ENCODE measurements around the gene RGPD3. TPM values are rescaled to one million over a fixed set of nuclear protein-coding genes. Genes with fewer than 3 reads are reported as not detected.

The RGPD3 gene
- polyA plus RNA-seq, 1 donor from 2014 or later: 0.74 TPM

- no peaks in the 10 kb centered on the region for H3F3A ChIP-seq (ENCODE audit: insufficient read depth, low read length, poor library complexity, severe bottlenecking)
- H4K20me1 ChIP-seq (ENCODE audit: insufficient read depth): no peaks in the 10 kb centered on the region
- H3K27me3 ChIP-seq (ENCODE audit: insufficient read depth, low read depth, low read length): no peaks in the 10 kb centered on the region
- H3K9me2 ChIP-seq (ENCODE audit: insufficient read depth, low read length): no peaks in the 10 kb centered on the region
- no peak for TF ChIP-seq RAD21 (conservative IDR thresholded peaks at IDR 0.05)
- TF ChIP-seq EZH2 (IDR thresholded peaks at IDR 0.05; ENCODE audit: borderline replicate concordance, insufficient read depth, low read length, poor library complexity, severe bottlenecking): no peak
- TF ChIP-seq, protein P1, sequence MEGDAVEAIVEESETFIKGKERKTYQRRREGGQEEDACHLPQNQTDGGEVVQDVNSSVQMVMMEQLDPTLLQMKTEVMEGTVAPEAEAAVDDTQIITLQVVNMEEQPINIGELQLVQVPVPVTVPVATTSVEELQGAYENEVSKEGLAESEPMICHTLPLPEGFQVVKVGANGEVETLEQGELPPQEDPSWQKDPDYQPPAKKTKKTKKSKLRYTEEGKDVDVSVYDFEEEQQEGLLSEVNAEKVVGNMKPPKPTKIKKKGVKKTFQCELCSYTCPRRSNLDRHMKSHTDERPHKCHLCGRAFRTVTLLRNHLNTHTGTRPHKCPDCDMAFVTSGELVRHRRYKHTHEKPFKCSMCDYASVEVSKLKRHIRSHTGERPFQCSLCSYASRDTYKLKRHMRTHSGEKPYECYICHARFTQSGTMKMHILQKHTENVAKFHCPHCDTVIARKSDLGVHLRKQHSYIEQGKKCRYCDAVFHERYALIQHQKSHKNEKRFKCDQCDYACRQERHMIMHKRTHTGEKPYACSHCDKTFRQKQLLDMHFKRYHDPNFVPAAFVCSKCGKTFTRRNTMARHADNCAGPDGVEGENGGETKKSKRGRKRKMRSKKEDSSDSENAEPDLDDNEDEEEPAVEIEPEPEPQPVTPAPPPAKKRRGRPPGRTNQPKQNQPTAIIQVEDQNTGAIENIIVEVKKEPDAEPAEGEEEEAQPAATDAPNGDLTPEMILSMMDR (IDR thresholded peaks at IDR 0.05; ENCODE audit: poor library complexity, severe bottlenecking): no peak
- no peak for TF ChIP-seq MXI1 (conservative IDR thresholded peaks at IDR 0.05; ENCODE audit: poor library complexity, severe bottlenecking)
- no peak for TF ChIP-seq REST (IDR thresholded peaks at IDR 0.05; ENCODE audit: borderline replicate concordance)
- no peak for TF ChIP-seq EP300 (conservative IDR thresholded peaks at IDR 0.05; ENCODE audit: poor library complexity, severe bottlenecking)
- no peak for TF ChIP-seq TAF1 (IDR thresholded peaks at IDR 0.05; ENCODE audit: low read depth)
- TF ChIP-seq POLR2AphosphoS5 (IDR thresholded peaks at IDR 0.05): no peak
- TF ChIP-seq SMC3 (conservative IDR thresholded peaks at IDR 0.05; ENCODE audit: poor library complexity): no peak
- H3K4me3 ChIP-seq (ENCODE audit: low read length): no peak overlapping the region
- no peak overlapping the region for H3K9ac ChIP-seq (ENCODE audit: low read length)
- no peak overlapping the region for H2AFZ ChIP-seq (ENCODE audit: low read depth, low read length)
- H3K36me3 ChIP-seq (ENCODE audit: insufficient read depth, low read length): no peaks in the 10 kb centered on the region
- no peak overlapping the region for H3K27ac ChIP-seq (ENCODE audit: low read length)
- H3K9me3 ChIP-seq (ENCODE audit: low read length): no peaks in the 10 kb centered on the region
- no peak overlapping the region for H3K4me2 ChIP-seq (ENCODE audit: low read length)
- H3K79me2 ChIP-seq (replicated peaks; ENCODE audit: insufficient read depth, low read length): no peaks in the 10 kb centered on the region
Measured at GRCh38 chr2:106359512-106359911, 108.7 kb downstream of the RGPD3 start.

DNA sequence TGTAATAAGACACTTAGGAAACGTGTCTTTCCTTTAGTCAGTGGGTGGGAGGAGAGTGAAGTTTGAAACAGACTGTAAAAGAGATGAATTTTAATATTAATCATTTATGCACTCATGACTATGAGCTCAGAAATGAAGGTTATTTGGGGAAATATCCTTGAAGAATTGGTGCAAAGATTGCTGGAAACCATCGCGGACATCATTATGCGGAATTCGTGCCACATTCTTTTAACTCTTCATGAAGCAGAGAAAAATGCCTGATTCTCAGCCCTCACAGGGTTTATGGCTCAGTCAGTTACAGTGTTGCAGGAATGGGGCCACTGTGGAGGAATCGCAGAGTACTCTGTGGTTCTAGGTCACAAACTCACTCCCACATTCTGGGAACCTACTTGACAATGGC lies 109.7 kb downstream of the RGPD3 start:
- H2AFZ ChIP-seq (ENCODE audit: low read depth, low read length): no peak overlapping the region

More for the DNA sequence above, 109.7 kb downstream of the RGPD3 start:
- no peak overlapping the region for H3K4me3 ChIP-seq (ENCODE audit: low read length)
- no peaks in the 10 kb centered on the region for H3K79me2 ChIP-seq (replicated peaks; ENCODE audit: insufficient read depth, low read length)
- H3K4me2 ChIP-seq (ENCODE audit: low read length): no peak overlapping the region
- no peaks in the 10 kb centered on the region for H3K9me3 ChIP-seq (ENCODE audit: low read length)
- H3F3A ChIP-seq (ENCODE audit: insufficient read depth, low read length, poor library complexity, severe bottlenecking): no peaks in the 10 kb centered on the region
- no peak overlapping the region for H3K27ac ChIP-seq (ENCODE audit: low read length)
- TF ChIP-seq MXI1 (conservative IDR thresholded peaks at IDR 0.05; ENCODE audit: poor library complexity, severe bottlenecking) (no peak), EZH2 (IDR thresholded peaks at IDR 0.05; ENCODE audit: borderline replicate concordance, insufficient read depth, low read length, poor library complexity, severe bottlenecking) (no peak), EP300 (conservative IDR thresholded peaks at IDR 0.05; ENCODE audit: poor library complexity, severe bottlenecking) (no peak), TAF1 (IDR thresholded peaks at IDR 0.05; ENCODE audit: low read depth) (no peak), RAD21 (conservative IDR thresholded peaks at IDR 0.05) (no peak), POLR2AphosphoS5 (IDR thresholded peaks at IDR 0.05) (no peak), REST (IDR thresholded peaks at IDR 0.05; ENCODE audit: borderline replicate concordance) (no peak), SMC3 (conservative IDR thresholded peaks at IDR 0.05; ENCODE audit: poor library complexity) (no peak)
- TF ChIP-seq, protein P1 (IDR thresholded peaks at IDR 0.05; ENCODE audit: poor library complexity, severe bottlenecking): no peak
- H3K9me2 ChIP-seq (ENCODE audit: insufficient read depth, low read length): no peaks in the 10 kb centered on the region
- no peak overlapping the region for H3K9ac ChIP-seq (ENCODE audit: low read length)
- no peaks in the 10 kb centered on the region for H4K20me1 ChIP-seq (ENCODE audit: insufficient read depth)
- H3K27me3 ChIP-seq (ENCODE audit: insufficient read depth, low read depth, low read length): no peaks in the 10 kb centered on the region
- H3K36me3 ChIP-seq (ENCODE audit: insufficient read depth, low read length): no peaks in the 10 kb centered on the region
